Activated CD4-positive, CD25-positive, alpha-beta regulatory T cell treated with anti-CD3 and anti-CD28 coated beads, Interleukin-2, amount 50 U/mL, for 72 hours (primary cell): ENCODE results near the gene SCNN1B.

Experiments used
- DNase-seq: peaks from one replicate; pipeline ENCODE4 v3.0.0; 2021

SCNN1B gene

GRCh38 chr16:23321206-23321875 lies 19.2 kb downstream of the SCNN1B start:
- DNase-seq, result no peak

- no peak for DNase-seq
These were observed 21.3 kb downstream of the SCNN1B start for GRCh38 chr16:23323224-23324030.

DNA sequence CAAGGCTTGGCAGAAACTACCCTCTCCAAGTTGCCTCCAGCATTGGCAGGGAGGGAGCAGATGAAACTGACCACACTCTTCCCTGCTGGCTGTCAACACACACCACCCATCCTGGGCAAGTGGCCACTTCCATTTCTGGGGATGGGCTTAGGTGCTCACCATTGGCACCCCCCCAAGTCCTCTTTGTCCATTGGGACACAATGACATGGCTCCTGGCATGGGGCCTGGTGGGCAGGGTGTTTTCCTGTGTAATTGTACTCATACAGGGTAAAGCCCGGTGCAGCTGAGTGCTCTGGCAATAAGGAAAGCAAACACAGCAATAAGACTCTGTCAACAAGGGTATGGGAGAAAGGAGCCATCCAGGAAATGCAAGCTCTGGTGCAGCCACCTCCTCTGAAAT lies 22.6 kb downstream of the SCNN1B start:
- DNase-seq, result no peak

DNA sequence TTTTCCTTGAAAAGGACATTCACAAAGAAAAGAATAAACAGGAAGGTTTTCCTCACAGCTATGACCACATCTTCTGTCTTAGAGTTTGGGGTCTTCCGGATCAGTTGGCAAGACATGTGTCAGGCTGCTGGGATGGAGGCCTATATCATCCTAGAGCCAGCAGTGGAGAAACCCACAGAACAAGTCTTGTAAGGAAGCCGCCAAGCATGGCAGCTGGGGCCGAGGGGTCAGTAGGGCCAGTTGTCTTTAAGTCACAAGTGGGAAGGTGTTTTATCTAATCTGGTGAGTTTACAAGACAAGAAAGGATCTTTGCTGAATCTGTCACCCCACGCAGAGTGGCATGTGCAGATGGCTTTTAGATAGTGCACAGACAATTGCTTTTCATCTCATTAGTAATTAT lies 25.7 kb downstream of the SCNN1B start:
- DNase-seq, result no peak

- no peak for DNase-seq
These were observed 28.1 kb downstream of the SCNN1B start for GRCh38 chr16:23330161-23330560.

- no peak for DNase-seq
These were observed 28.6 kb downstream of the SCNN1B start for GRCh38 chr16:23330583-23331249.

DNA sequence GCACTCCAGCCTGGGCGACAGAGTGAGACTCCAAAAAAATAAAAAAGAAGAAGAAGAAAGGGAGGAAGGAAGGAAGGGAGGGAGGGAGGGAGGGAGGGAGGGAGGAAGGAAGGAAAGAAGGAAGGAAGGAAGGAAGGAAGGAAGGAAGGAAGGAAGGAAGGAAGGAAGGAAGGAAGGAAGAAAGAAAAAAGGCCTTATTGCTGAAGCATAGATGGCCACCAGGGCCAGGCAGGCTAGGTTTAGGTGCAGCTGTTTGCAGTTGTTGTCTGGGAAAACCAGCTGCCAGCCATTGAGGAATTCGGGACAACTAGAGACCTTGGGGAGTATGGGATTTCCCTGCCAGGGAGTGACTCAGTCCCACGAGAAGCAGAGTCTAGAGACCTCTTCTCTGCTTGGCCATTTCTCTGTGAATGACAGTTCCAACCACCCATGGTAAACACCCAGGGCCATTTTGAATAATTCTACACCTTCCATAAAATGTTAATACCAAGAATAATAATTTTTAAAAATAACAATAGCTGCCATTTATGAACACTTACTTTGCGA lies 31.0 kb downstream of the SCNN1B start:
- no peak for DNase-seq

GRCh38 chr16:23333831-23334456 lies 31.8 kb downstream of the SCNN1B start:
- DNase-seq, result no peak

DNA sequence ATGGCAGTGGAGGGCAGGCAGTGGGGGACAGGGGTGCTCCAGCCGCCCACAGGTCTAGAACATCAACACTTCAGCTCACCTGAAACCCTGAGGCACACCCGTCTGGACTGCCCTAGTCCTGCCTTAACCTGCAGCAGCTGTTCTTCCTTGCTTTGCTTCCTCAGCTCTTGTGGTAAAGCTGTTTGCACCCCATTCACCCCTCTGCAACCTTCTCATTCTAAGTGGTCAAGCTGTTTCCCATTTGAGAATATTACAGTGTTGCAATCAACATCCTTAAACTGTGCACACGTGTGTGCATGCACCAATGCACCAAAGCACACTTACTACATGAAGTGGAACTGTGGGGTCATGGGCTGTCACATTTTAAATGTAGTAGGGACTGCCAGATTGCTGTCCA lies 32.4 kb downstream of the SCNN1B start:
- DNase-seq, result no peak

- no peak for DNase-seq
These were observed 32.8 kb downstream of the SCNN1B start for GRCh38 chr16:23334950-23335349.

- no peak for DNase-seq
These were observed 35.9 kb downstream of the SCNN1B start for GRCh38 chr16:23337836-23338550.

GRCh38 chr16:23339787-23340186 lies 37.7 kb downstream of the SCNN1B start:
- no peak for DNase-seq

DNA sequence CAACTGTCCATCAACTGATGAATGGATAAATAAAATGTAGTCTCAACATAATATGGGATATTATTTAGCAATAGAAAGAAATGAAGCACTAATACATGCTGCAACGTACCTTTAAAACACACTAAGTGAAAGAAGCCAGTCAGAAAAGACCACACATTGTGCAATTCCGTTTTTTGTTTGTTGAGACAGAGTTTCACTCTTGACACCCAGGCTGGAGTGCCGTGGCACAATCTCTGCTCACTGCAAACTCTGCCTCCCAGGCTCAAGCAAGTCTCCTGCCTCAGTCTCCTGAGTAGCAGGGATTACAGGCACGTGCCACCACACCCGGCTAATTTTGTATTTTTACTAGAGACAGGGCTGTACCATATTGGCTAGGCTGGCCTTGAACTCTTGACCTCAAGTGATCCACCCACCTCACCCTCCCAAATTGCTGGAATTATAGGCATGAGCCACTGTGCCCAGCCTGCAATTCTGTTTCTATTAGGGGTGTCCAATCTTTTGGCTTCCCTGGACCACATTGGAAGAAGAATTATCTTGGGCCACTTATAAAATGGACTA lies 40.1 kb downstream of the SCNN1B start:
- DNase-seq, result no peak

DNA sequence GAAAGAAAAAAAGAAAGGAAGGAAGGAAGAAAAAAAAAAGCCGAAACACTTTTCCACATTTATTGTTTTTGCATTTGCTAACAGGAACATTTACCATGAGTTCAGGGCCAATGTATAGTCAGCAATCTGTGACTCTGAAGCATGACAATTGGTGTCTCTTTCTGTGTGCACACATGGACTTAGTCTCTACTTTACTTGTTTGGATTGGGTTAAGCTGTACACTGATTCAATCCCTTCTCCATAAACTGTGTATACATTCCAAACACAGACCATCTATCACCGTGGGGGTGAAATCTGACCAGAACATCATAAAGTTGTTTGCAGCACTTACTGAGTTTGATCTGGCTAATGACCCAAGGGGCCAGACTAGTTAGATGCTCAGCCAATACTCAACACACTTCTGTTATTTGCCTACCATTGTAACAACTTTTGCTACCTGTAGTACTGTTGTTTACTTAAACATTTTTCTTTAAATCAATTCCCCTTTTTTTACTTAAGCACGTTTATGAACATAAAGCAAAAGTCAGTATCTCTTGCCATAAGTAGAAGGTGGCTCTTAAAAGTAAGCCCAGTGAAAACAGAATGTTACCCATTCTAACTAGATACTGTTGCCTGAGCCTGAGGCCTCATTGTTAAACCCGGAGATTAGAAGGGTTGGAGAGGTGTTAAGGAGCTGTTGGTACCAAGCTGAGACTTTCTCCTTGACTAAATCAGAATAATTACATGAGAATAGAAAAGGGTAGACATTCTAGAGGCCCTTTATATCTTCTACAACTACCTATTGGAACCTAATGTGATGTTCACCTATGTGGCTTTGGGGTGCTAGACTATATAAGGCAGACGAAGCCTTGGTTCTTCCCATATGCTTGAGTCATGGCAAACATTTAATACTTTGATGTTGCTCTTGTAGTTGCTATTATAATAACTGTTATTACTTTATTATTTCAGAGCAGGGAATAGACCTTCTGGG lies 41.8 kb downstream of the SCNN1B start:
- no peak for DNase-seq

- no peak for DNase-seq
These were observed 43.1 kb downstream of the SCNN1B start for GRCh38 chr16:23345237-23345636.

GRCh38 chr16:23348579-23349469 lies 46.7 kb downstream of the SCNN1B start:
- no peak for DNase-seq

- no peak for DNase-seq
These were observed 49.3 kb downstream of the SCNN1B start for GRCh38 chr16:23351360-23351759.

GRCh38 chr16:23353440-23353839 lies 51.3 kb downstream of the SCNN1B start:
- DNase-seq, result no peak

GRCh38 chr16:23354246-23354645 lies 52.1 kb downstream of the SCNN1B start:
- DNase-seq, result no peak
